Stimulated activated CD8-positive, alpha-beta memory T cell treated with anti-CD3 and anti-CD28 coated beads, Interleukin-12 subunit alpha, Interleukin-12 subunit beta, amount 100 ng/mL, for 1 hour (primary cell): ENCODE measurements around the gene ZNF669.
"Not testable (repeated sequence)": the region's sequence is repeated elsewhere in the genome, so short reads cannot be mapped to it uniquely, and the experiment has no call there.

Source experiments
- DNase-seq: peaks from one replicate; pipeline ENCODE4 v3.0.0-alpha.2; 2020; ENCODE audit warnings: low read depth

Gene ZNF669

GRCh38 chr1:247103859-247104591 lies at the start of gene ZNF669:
ZNF669 (minus strand) TSS chr1:247104356; CDS start chr1:247104199, 157 bp downstream.
- peak; percentile 85 for DNase-seq

- no peak for DNase-seq
These were observed 43.6 kb upstream of the ZNF669 start for GRCh38 chr1:247147781-247148180.

- not testable (repeated sequence) for DNase-seq
These were observed 43.0 kb upstream of the ZNF669 start for GRCh38 chr1:247147120-247147519.

GRCh38 chr1:247146671-247147070 lies 42.5 kb upstream of the ZNF669 start:
- DNase-seq = no peak

GRCh38 chr1:247145279-247145678 lies 41.1 kb upstream of the ZNF669 start:
- DNase-seq = no peak

- not testable (repeated sequence) for DNase-seq
These were observed 35.4 kb upstream of the ZNF669 start for GRCh38 chr1:247139557-247139956.

GRCh38 chr1:247131236-247131635 lies 27.1 kb upstream of the ZNF669 start:
- no peak for DNase-seq

DNA sequence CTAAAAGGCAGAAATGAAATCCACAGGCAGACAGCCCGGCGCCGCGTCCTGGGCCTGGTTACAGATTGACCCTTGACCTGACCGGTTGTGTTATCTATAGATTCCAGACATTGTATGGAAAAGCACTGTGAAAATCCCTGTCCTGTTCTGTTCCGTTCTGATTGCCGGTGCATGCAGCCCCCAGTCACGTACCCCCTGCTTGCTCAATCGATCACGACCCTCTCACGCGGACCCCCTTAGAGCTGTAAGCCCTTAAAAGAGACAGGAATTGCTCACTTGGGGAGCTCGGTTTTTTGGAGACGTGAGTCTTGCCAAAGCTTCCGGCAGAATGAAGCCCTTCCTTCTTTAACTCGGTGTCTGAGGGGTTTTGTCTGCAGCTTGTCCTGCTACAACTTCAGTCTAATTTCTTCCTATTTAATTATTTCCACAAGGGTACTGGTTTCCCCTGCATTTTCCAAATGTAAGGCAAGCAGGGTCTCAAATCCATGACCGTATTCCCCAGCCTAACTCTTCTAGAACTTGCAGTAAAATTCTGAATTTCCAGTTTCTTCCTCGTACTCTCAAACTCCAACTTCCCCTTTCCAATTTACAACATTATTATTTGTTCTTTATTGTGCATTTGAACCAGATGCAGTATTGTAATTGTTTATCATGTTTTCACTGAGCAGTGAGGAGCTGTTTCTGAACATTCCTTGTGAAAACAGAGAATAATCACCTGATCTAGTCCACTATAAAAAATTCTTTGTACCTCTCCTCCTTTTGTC lies 23.5 kb upstream of the ZNF669 start:
- DNase-seq = not testable (repeated sequence)

- DNase-seq = not testable (repeated sequence)
These were observed 22.4 kb upstream of the ZNF669 start for GRCh38 chr1:247126601-247127000.

DNA sequence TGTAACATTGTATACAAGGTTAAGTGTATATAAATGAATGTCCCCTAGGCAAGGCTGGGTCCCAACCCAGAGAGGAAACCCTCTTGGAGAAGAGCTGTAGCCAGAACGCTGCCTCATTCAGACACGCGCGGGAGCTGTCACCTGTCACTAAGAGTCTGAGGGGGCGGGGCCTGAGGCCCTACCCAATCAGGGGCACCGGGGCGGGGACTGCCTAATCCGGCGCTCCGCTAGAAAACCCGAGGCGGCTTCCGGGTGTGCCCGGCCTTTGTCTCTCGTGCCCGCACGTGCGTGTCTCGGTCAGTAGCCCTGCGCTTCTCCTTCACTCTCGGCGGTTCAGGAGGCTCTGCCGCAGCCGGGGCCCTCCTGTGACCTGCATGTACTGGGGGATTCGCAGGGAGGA lies 22.0 kb upstream of the ZNF669 start:
- DNase-seq = not testable (repeated sequence)

GRCh38 chr1:247121382-247121781 lies 17.2 kb upstream of the ZNF669 start:
- DNase-seq = no peak

DNA sequence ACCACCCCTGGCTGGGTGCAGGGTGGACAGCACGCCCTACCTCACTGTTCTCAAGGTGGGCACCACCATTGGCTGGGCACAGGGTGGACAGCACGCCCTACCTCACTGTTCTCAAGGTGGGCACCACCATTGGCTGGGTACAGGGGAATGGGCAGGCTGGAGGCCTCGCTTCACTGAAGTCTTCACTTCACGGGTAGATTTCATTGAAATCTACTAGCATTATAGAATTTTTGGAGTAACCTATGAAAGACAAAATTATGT lies 16.2 kb upstream of the ZNF669 start:
- DNase-seq = not testable (repeated sequence)

- no peak for DNase-seq
These were observed 15.6 kb upstream of the ZNF669 start for GRCh38 chr1:247119600-247120407.

DNA sequence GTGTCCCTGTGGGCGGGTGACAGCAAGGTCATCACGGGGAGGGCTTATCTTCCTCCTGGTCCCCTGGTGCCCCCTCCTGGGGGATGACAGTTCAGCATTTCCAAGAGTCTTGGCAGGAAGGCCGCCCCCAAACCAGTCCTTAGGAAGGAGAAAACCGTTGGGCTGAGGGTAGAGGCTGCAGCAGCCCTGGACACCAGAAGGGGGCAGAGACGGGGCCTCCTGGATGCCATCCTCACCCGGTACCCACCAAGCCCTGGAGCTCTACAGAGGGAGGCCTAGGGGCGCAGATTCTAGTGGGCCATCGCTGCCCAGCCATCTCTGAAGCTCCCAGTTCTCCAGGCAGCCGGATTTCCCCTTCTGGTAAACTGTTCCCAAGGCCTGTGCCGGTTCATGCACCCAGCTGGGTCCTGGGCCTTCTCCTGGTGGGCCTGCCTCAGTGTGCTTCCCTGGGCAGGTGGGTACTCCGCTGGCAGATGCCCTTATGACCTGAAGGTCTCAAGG lies 14.8 kb upstream of the ZNF669 start:
- no peak for DNase-seq

- DNase-seq = no peak
These were observed 11.4 kb upstream of the ZNF669 start for GRCh38 chr1:247115545-247115944.

GRCh38 chr1:247115141-247115510 lies 11.0 kb upstream of the ZNF669 start:
- no peak for DNase-seq

- DNase-seq = no peak
These were observed 10.4 kb upstream of the ZNF669 start for GRCh38 chr1:247114351-247115140.

DNA sequence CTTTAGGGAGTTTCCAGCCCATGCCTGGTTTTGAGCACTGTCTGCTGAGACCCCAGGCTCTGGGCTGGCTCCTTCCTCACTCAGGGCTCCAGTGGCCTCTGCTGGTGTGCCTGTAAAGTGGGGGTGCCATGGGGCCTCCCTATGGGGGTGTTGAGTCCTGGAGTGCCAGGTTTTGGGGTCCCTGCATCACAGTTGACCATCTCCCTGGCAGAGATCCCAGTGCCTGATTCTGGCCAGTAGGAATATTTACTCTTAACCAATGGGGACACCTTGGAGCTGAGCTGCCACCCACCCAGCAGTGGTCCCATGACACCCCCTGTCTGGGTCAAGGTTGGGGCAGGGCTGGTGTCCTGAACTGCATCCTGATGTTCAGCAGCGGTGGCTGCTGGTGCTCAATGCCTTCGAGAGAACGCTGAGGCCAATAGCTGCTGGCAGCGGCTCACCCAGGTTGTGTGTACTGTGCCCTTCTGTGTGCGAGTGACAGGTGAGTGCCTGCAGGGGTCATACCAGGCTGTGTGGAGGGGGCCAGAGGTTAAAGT lies 9.6 kb upstream of the ZNF669 start:
- DNase-seq = no peak

- no peak for DNase-seq
These were observed 8.9 kb upstream of the ZNF669 start for GRCh38 chr1:247113094-247113497.

- DNase-seq = no peak
These were observed 8.3 kb upstream of the ZNF669 start for GRCh38 chr1:247112479-247112781.

DNA sequence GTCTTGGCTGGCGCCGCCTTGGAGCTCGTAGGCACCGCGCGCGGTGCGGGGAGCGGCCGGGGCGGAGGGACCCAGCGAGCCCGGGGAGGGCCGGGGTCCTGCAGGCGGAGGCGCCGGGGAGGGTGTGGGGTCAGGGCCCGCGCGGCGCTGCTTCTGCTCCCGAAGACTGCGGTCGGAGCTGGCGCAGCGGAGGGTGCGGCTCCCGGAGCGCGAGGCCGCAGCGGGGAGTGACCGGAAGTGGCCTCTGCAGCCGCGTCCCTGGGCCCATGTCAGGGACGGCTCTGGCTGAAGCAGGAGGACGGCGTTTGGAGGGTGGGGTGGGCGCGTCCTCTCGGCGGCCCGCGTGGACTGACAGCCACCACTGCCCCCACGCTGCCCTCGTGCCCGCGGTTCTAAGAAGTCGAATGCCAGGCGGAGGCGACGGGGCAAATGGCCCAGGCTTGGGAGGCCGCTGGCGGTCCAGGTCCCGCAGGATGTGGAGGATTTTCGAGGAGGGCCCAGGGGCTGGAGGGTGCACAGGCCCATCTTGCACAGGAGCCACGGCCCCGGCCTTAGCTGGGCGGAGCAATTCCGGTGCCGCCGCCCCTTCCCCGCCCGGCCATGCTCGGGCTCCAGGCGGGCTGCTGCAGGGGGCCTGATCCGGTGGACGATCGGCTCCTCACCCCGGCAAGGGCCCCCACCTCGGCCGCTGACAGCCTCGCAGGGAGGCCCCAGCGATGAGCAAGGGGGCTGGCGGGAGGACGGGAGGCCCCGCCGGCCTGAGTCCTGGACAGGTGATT lies 7.7 kb upstream of the ZNF669 start:
- no peak for DNase-seq
